ENCODE data around the gene SLC37A4. TPM values are rescaled to one million over a fixed set of nuclear protein-coding genes. Genes with fewer than 3 reads are reported as not detected.

The SLC37A4 gene
- total and polyA plus RNA-seq, 2 of the 13 experiments (the other 11 are each of a cell fraction or from before 2014, with no cell fraction given), result 43.0 to 56.1 TPM

DNA sequence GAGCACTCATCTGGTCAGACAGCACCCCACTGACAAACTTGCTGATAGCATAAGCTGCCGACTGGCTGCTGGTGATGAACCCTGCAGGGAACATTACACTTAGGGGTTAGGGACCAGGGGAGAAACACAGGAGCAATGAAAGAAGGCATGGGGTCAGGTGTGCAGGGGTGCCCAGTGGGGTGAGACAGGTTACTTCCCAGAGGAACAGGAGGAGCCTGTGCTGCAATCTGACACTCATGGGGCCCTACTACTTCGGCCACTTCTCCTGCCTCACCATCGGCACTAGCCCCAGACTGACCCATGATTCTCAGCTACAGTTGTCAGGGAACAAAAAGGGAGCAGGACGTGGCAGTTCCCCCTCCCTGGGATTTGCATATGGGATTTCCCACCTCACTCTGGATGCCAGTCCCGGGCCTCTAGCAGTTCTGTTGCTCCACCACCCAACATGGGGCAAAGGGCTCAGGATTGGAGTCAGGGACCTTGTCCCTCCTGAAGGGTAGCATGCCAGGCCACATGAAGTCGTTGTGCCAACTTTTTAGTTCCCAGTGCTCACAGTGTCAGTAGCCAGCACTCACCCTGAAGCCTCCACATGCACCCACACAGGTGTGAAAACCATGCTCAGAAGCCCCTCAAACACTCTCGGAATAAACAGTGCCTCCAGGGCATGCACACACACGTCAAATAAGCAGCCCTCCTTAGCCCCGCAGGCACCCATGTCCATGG is 2.2 kb downstream of the SLC37A4 start:
- in situ Hi-C loops (cut with HindIII; ENCODE audit: extremely low pct_ligation_motif_present, low pct_unique_long_range_greater_than_20kb) (no loop called here), intact Hi-C loops (cut with micrococcal nuclease; ENCODE audit: unreplicated experiment) (no loop called here)
- Histone ChIP-seq H2AFZ (ENCODE audit: low read length) (no peak overlapping the region), H3K27me3 (ENCODE audit: control insufficient read depth in 1 of 2, insufficient read depth in 2 of 2, low read length in 2 of 2) (no peaks in the 10 kb centered on the region; a peak in 1 of 5 replicates), H3K9me3 (ENCODE audit: low read length) (no peaks in the 10 kb centered on the region), H3K27ac (ENCODE audit: extremely low read length, insufficient read depth, low read length) (peak overlapping the region; percentile 77), H4K20me1 (ENCODE audit: insufficient read depth, low read length) (peaks cover 5% of the 10 kb centered on the region; the same call in 1 of the 2 replicates), H3K9ac (ENCODE audit: insufficient read depth, low read depth, low read length) (peak overlapping the region; percentile 77), H3K36me3 (replicated peaks in 1 of 2; ENCODE audit: control insufficient read depth in 1 of 2, insufficient read depth in 2 of 2, low read length in 2 of 2) (peaks cover under 1 to 4% of the 10 kb centered on the region in 2 experiments; a peak in 2 of 5 replicates), H3K4me3 (replicated peaks in 1 of 3; ENCODE audit: insufficient read depth in 1 of 3, low read depth in 2 of 3, low read length in 3 of 3) (peak overlapping the region; percentile 74 to 82 (median 79)), H3K79me2 (ENCODE audit: insufficient read depth, low read length) (peaks cover 48% of the 10 kb centered on the region), H3K4me1 (ENCODE audit: insufficient read depth, low read length) (peaks cover 79% of the 10 kb centered on the region), H3K4me2 (ENCODE audit: low read depth, low read length) (peak overlapping the region; percentile 99)
- DNase-seq (ENCODE audit: low spot score) (no peak), ATAC-seq (no peak), FAIRE-seq (no peak)
- WGBS (ENCODE audit: low lambda C conversion rate), result 11% methylated on average over 6 of the region's 9 CpGs
- CTCF ChIA-PET (ENCODE audit: low intra/inter-chr PET ratio, low total read pairs), result no interaction called here
- POLR2A ChIA-PET, result interaction anchor here (1.0 to 4.8 kb wide), 5 partner anchors 10 to 39 kb away, joined by 3 to 45 read pairs (median 8); partner anchors contain the start of genes CENATAC, HYOU1, RPS25 and TRAPPC4
- BruUV-seq (replicated peaks), result no TSS peak
- TF ChIP-seq, protein P1, sequence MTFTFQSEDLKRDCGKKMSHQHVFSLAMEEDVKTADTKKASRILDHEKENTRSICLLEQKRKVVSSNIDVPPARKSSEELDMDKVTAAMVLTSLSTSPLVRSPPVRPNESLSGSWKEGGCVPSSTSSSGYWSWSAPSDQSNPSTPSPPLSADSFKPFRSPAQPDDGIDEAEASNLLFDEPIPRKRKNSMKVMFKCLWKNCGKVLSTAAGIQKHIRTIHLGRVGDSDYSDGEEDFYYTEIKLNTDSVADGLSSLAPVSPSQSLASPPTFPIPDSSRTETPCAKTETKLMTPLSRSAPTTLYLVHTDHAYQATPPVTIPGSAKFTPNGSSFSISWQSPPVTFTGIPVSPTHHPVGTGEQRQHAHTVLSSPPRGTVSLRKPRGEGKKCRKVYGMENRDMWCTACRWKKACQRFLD (CRISPR knock-in tag; IDR thresholded peaks at IDR 0.05; ENCODE audit: borderline replicate concordance), result no peak
- peak; percentile 4; the same call in 1 of the 2 replicates for TF ChIP-seq ZNF574 (CRISPR knock-in tag; IDR thresholded peaks at IDR 0.05)
- TF ChIP-seq TFDP1 (CRISPR knock-in tag; IDR thresholded peaks at IDR 0.05; ENCODE audit: borderline replicate concordance), result no peak
- TF ChIP-seq ZNF280B (CRISPR knock-in tag; IDR thresholded peaks at IDR 0.05; ENCODE audit: borderline replicate concordance), result 0 out of 2 replicates have a peak, but pooled peaks have one; percentile 7
- 0 out of 2 replicates have a peak, but pooled peaks have one; percentile 12 for TF ChIP-seq ZBTB7B (CRISPR knock-in tag; IDR thresholded peaks at IDR 0.05)
- TF ChIP-seq, protein P2, sequence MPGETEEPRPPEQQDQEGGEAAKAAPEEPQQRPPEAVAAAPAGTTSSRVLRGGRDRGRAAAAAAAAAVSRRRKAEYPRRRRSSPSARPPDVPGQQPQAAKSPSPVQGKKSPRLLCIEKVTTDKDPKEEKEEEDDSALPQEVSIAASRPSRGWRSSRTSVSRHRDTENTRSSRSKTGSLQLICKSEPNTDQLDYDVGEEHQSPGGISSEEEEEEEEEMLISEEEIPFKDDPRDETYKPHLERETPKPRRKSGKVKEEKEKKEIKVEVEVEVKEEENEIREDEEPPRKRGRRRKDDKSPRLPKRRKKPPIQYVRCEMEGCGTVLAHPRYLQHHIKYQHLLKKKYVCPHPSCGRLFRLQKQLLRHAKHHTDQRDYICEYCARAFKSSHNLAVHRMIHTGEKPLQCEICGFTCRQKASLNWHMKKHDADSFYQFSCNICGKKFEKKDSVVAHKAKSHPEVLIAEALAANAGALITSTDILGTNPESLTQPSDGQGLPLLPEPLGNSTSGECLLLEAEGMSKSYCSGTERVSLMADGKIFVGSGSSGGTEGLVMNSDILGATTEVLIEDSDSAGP (CRISPR knock-in tag; IDR thresholded peaks at IDR 0.05; ENCODE audit: borderline replicate concordance), result 0 out of 2 replicates have a peak, but pooled peaks have one; percentile 21
- TF ChIP-seq ZNF788 (CRISPR knock-in tag; IDR thresholded peaks at IDR 0.05; ENCODE audit: borderline replicate concordance), result peak; percentile 19; the same call in 1 of the 2 replicates
- TF ChIP-seq ZNF546 (CRISPR knock-in tag; conservative IDR thresholded peaks at IDR 0.05), result 0 out of 2 replicates have a peak, but pooled peaks have one; percentile 12
- TF ChIP-seq RCOR2 (CRISPR knock-in tag; IDR thresholded peaks at IDR 0.05), result no peak
- no peak for TF ChIP-seq ZC3H13 (CRISPR knock-in tag; IDR thresholded peaks at IDR 0.05)
- TF ChIP-seq DDIT3 (CRISPR knock-in tag; IDR thresholded peaks at IDR 0.05), result no peak
- 0 out of 2 replicates have a peak, but pooled peaks have one; percentile 7 for TF ChIP-seq SPEN (CRISPR knock-in tag; IDR thresholded peaks at IDR 0.05; ENCODE audit: low read depth)
- TF ChIP-seq ZNF121 (CRISPR knock-in tag; IDR thresholded peaks at IDR 0.05), result no peak

All from HepG2 (cell line).